ENCODE measurements around the gene C19orf53. TPM values are rescaled to one million over a fixed set of nuclear protein-coding genes. Genes with fewer than 3 reads are reported as not detected.

C19orf53 gene
- total and polyA plus RNA-seq, 9 of the 15 experiments (the other 6 are each of a cell fraction or from before 2014, with no cell fraction given), result 98.5 to 441 (median 164) TPM

DNA sequence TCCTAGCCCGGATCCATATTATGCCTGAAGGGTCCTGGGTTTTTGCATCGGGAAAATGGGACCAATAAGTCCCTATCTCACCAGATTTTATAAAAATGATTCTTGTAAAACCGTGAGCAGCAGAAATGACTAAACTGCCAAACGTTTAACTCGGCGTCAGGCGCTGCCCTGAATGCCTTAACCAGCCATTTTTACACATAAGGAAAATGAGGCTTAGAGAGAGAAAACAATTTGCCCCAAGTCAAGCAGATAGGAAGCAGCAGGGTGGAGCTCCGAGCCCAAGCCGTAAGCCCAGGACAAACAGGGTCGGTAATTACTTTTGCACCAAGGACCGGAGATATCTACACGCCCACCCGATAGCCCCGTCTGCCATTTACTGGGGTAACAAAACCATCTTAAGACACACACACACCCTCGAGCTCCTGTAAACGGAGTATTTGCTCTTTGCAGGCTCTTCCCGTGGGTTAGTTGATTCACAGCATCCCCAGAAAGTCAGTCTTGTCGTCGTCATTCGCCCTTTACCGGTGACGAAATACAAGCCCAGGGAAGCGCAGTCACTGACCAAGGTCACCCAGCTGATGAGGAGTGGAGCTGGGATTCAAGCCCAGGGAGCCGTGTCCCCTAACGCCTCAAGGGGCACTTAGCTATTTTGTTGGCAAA, 26.0 kb upstream of the C19orf53 start (continued):
- TF ChIP-seq, protein P1, sequence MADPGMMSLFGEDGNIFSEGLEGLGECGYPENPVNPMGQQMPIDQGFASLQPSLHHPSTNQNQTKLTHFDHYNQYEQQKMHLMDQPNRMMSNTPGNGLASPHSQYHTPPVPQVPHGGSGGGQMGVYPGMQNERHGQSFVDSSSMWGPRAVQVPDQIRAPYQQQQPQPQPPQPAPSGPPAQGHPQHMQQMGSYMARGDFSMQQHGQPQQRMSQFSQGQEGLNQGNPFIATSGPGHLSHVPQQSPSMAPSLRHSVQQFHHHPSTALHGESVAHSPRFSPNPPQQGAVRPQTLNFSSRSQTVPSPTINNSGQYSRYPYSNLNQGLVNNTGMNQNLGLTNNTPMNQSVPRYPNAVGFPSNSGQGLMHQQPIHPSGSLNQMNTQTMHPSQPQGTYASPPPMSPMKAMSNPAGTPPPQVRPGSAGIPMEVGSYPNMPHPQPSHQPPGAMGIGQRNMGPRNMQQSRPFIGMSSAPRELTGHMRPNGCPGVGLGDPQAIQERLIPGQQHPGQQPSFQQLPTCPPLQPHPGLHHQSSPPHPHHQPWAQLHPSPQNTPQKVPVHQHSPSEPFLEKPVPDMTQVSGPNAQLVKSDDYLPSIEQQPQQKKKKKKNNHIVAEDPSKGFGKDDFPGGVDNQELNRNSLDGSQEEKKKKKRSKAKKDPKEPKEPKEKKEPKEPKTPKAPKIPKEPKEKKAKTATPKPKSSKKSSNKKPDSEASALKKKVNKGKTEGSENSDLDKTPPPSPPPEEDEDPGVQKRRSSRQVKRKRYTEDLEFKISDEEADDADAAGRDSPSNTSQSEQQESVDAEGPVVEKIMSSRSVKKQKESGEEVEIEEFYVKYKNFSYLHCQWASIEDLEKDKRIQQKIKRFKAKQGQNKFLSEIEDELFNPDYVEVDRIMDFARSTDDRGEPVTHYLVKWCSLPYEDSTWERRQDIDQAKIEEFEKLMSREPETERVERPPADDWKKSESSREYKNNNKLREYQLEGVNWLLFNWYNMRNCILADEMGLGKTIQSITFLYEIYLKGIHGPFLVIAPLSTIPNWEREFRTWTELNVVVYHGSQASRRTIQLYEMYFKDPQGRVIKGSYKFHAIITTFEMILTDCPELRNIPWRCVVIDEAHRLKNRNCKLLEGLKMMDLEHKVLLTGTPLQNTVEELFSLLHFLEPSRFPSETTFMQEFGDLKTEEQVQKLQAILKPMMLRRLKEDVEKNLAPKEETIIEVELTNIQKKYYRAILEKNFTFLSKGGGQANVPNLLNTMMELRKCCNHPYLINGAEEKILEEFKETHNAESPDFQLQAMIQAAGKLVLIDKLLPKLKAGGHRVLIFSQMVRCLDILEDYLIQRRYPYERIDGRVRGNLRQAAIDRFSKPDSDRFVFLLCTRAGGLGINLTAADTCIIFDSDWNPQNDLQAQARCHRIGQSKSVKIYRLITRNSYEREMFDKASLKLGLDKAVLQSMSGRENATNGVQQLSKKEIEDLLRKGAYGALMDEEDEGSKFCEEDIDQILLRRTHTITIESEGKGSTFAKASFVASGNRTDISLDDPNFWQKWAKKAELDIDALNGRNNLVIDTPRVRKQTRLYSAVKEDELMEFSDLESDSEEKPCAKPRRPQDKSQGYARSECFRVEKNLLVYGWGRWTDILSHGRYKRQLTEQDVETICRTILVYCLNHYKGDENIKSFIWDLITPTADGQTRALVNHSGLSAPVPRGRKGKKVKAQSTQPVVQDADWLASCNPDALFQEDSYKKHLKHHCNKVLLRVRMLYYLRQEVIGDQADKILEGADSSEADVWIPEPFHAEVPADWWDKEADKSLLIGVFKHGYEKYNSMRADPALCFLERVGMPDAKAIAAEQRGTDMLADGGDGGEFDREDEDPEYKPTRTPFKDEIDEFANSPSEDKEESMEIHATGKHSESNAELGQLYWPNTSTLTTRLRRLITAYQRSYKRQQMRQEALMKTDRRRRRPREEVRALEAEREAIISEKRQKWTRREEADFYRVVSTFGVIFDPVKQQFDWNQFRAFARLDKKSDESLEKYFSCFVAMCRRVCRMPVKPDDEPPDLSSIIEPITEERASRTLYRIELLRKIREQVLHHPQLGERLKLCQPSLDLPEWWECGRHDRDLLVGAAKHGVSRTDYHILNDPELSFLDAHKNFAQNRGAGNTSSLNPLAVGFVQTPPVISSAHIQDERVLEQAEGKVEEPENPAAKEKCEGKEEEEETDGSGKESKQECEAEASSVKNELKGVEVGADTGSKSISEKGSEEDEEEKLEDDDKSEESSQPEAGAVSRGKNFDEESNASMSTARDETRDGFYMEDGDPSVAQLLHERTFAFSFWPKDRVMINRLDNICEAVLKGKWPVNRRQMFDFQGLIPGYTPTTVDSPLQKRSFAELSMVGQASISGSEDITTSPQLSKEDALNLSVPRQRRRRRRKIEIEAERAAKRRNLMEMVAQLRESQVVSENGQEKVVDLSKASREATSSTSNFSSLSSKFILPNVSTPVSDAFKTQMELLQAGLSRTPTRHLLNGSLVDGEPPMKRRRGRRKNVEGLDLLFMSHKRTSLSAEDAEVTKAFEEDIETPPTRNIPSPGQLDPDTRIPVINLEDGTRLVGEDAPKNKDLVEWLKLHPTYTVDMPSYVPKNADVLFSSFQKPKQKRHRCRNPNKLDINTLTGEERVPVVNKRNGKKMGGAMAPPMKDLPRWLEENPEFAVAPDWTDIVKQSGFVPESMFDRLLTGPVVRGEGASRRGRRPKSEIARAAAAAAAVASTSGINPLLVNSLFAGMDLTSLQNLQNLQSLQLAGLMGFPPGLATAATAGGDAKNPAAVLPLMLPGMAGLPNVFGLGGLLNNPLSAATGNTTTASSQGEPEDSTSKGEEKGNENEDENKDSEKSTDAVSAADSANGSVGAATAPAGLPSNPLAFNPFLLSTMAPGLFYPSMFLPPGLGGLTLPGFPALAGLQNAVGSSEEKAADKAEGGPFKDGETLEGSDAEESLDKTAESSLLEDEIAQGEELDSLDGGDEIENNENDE (IDR thresholded peaks at IDR 0.05; ENCODE audit: low read depth, low read length), result no peak
- no peak for TF ChIP-seq KLF16 (IDR thresholded peaks at IDR 0.05)
- TF ChIP-seq ZNF398 (CRISPR knock-in tag; IDR thresholded peaks at IDR 0.05), result no peak
- no peak for TF ChIP-seq PPARD (CRISPR knock-in tag; IDR thresholded peaks at IDR 0.05)
- no peak for TF ChIP-seq BHLHE40 (IDR thresholded peaks at IDR 0.05; ENCODE audit: low read length)
- TF ChIP-seq TRIM28 (IDR thresholded peaks at IDR 0.05), result no peak
- no peak for TF ChIP-seq NR4A1 (CRISPR knock-in tag; IDR thresholded peaks at IDR 0.05)
- TF ChIP-seq NR4A1 (tag; IDR thresholded peaks at IDR 0.05), result no peak
- no peak for TF ChIP-seq KLF13 (tag; IDR thresholded peaks at IDR 0.05; ENCODE audit: borderline replicate concordance, low read depth)
- no peak for TF ChIP-seq GATA2 (CRISPR knock-in tag; IDR thresholded peaks at IDR 0.05)
- TF ChIP-seq, protein P2, sequence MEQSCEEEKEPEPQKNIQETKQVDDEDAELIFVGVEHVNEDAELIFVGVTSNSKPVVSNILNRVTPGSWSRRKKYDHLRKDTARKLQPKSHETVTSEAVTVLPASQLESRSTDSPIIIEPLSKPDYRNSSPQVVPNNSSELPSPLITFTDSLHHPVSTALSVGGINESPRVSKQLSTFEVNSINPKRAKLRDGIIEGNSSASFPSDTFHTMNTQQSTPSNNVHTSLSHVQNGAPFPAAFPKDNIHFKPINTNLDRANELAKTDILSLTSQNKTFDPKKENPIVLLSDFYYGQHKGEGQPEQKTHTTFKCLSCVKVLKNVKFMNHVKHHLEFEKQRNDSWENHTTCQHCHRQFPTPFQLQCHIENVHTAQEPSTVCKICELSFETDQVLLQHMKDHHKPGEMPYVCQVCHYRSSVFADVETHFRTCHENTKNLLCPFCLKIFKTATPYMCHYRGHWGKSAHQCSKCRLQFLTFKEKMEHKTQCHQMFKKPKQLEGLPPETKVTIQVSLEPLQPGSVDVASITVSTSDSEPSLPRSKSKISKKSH (CRISPR knock-in tag; IDR thresholded peaks at IDR 0.05), result no peak
- TF ChIP-seq THRAP3 (IDR thresholded peaks at IDR 0.05; ENCODE audit: borderline replicate concordance), result no peak
- no peak for TF ChIP-seq PRMT5 (CRISPR knock-in tag; IDR thresholded peaks at IDR 0.05)
- TF ChIP-seq FOSL1 (tag; conservative IDR thresholded peaks at IDR 0.05), result 0 out of 2 replicates have a peak, but pooled peaks have one; percentile 18

All from K562 (cell line).